OCI-LY3 (cell line): ENCODE measurements around the gene NOXA1.

Experiments
- CTCF ChIP-seq: fragments of 200-600, 300-600 bp; sonication (generic); IDR thresholded peaks from 2 replicates; pipeline ENCODE4 v1.5.1; 2014; ENCODE audit warnings: antibody characterized with exemption, low read length, low read depth
- EZH2phosphoT487 ChIP-seq: fragments of 200-600 bp; shearing (Covaris generic); IDR thresholded peaks from 2 replicates; pipeline ENCODE4 v1.6.1; 2018; ENCODE audit warnings: antibody characterized with exemption, mixed run types, low read depth

- TF ChIP-seq CTCF = no peak
- no peak for TF ChIP-seq EZH2phosphoT487
Observed at GRCh38 chr9:137396227-137396626, 27.0 kb upstream of the NOXA1 start.
